ENCODE measurements around the gene PLCH2.
"Not testable (repeated sequence)": the region's sequence is repeated elsewhere in the genome, so short reads cannot be mapped to it uniquely, and the experiment has no call there.

Gene PLCH2, protein sequence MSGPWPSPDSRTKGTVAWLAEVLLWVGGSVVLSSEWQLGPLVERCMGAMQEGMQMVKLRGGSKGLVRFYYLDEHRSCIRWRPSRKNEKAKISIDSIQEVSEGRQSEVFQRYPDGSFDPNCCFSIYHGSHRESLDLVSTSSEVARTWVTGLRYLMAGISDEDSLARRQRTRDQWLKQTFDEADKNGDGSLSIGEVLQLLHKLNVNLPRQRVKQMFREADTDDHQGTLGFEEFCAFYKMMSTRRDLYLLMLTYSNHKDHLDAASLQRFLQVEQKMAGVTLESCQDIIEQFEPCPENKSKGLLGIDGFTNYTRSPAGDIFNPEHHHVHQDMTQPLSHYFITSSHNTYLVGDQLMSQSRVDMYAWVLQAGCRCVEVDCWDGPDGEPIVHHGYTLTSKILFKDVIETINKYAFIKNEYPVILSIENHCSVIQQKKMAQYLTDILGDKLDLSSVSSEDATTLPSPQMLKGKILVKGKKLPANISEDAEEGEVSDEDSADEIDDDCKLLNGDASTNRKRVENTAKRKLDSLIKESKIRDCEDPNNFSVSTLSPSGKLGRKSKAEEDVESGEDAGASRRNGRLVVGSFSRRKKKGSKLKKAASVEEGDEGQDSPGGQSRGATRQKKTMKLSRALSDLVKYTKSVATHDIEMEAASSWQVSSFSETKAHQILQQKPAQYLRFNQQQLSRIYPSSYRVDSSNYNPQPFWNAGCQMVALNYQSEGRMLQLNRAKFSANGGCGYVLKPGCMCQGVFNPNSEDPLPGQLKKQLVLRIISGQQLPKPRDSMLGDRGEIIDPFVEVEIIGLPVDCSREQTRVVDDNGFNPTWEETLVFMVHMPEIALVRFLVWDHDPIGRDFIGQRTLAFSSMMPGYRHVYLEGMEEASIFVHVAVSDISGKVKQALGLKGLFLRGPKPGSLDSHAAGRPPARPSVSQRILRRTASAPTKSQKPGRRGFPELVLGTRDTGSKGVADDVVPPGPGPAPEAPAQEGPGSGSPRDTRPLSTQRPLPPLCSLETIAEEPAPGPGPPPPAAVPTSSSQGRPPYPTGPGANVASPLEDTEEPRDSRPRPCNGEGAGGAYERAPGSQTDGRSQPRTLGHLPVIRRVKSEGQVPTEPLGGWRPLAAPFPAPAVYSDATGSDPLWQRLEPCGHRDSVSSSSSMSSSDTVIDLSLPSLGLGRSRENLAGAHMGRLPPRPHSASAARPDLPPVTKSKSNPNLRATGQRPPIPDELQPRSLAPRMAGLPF (N-terminal part only)

DNA sequence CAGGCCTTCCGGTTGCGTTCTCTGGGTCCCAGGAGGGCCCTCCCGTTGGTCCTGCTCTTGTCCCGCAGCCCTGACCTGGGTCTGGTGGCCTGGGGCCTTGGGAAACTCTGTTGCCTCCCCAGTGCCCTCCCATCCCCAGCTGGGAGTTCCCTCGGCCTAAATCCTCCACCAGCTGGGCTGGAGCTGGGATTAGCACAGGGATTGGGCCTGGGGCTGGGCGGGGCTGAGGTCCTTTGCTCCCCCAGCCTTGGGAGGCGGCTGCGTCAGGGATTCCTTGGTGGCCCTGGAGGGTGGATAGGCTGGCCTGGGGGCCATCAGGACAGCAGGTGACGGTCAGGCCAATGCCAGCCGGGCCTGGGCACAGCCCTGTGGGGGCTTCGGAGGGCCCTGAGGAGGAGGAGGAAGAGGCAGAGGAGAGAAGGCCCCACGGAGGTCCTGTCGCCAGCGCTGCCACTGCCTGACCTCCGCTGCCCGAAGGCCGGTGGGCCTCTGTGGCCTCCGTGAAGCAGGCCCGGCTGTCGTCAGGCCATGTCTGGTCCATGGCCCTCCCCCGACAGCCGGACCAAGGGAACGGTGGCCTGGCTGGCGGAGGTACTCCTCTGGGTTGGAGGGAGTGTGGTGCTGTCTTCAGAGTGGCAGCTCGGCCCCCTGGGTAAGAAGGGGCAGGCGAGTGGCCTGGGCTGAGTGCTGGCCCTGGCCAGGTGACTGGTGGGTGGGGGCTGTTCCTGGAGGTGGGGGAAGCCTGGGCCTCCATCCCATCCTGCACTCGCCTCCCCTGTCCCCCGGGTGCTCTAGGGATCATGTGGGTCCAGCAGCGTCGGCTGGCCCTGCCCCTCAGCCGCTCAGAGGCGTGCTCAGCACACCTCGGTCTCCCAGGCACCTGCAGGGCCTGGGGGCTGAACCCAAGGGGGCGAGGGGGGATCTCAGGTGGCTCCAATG, at the start of gene PLCH2:
Gene PLCH2 (plus strand): TSS at position 229 of the 939 bp plus-strand sequence. CDS start 300 bp downstream, at position 529.
- no peak for DNase-seq

DNA sequence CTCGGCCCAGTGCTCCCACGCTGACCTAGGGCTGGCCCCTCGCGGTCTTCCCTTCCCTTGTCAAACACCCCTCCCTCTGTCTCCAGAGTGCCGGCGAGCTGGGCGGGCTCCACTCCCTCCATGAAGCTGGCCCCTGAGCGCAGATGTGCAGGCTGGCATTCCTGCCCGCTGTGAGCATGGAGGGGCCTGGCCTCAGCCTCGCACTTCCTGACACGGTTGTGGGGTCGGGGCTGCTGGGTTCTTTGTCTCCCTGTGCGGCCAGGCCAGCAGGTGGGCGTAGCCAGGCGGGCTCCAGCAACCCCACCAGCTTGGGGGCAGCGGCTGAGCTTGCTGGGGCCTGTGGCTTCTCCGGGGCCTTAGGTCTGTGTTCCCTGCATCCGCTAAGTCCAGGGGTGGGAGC, 49.5 kb upstream of the PLCH2 start:
- no peak for DNase-seq

DNA sequence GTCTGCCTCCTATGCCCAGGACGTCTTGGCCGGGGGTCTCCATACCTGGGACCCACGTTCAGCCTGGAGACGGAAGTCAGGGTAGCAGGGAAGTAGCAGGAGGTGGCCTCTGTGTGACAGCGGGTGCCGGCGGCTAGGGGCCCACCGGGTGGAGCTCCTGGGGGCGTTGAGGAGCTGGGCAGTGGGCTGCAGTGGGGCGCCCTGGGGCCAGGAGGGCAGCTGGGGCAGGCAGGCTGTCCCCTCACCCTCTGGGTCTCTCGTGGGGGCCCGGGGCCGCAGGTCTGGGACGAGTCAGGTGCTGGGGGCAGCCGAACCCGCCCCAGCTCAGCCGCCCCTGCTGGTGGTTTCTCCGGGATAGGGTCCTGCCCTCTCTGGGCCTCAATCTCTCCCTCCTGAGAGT, 49.0 kb upstream of the PLCH2 start:
- no peak for DNase-seq

DNA sequence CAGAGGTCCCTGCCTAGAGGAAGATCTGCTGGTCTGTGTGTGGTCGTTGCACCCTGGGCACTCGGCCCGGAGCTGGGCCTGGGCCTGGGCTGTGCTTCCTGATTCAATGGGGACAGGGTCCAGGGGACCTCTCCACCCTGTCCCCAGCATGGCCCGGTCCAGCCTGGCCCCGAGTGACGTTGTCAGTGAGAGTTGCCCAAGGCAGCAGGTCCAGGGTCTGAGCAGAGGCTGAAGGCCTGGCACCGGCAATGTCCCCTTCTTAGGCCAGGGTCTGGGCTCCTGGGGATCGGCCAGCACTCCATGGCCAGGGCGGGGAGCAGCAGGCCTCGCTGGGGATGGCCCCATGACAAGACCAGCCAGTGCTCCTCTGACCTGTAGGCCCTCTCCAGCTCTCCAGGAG, 48.1 kb upstream of the PLCH2 start:
- DNase-seq = no peak

DNA sequence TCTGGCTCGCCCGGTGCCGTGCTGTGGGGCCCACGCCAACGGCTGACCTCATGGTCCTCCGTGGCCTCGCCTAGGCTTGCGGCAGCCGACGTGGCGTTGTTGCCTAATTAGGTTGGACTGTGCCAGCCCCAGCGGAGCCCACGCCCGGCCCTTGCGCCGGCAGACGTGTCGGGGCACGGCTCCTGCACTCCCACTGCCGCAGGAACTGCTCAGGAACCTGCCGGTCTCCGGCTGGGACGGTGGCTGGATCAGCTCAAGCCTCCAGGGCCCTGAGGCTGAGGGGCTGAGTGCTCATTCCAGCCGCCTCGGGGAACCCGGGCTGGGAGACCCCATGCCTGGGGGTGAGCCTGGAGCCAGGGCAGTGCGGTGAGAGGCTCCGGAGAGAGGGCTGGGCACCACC, 47.6 kb upstream of the PLCH2 start:
- no peak for DNase-seq

DNA sequence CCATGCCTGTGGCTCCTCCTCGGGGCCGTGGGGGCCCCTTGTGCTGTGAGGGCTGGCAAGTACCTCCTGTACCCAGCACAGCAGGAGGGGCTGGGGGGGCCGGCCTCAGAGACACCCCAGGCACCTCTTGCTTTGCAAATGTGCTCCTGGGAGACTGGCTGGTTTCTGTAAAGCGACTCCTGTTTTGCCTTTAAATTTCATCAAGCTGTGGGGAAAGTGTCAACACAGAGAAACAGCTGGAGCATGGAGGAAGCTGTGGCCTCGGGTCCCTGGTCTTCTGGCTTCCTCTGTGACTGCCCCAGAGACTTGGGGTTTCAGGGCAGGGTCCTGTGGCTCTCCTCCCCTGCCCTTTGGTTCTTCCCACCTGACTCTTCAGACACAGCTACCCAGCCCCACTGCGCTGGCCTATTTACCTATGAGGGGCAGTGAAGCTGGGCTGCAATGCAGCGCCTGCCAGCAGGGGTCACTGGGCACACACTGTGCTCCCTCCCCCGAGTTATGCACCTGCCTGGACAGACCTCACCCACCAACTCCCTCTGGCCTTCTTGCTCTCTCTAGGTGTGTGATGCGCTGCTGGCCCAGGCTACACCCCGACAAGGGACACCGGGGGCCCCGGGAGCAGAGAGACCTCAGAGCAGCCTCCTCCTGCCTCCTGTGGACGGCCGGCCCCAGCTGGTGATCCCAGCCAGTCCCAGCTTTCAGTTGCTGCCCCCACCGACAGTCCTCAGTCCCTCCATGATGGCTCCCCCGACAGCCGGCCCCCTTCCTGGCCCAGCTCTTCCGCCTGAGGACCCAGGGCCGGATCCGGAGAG, 46.1 kb upstream of the PLCH2 start:
- DNase-seq = no peak

DNA sequence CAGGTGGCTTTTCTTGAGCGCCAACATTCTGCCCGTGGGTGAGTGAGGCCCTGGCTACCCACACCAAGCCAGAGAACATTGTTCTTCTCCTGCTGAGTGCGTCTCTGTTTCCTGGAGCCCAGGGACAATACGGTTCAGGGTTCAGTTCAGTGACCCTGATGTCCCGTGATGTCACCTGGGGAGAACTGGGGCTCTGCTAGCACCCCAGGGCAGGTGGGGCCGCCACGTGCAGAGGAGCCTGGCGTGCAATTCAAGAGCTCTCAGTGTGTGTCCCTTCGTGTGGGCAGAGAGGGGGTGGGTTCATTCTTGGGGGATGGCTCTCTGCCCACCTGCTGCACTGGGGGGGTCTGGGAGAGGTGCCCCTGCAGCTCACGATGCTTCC, 45.5 kb upstream of the PLCH2 start:
- no peak for DNase-seq

DNA sequence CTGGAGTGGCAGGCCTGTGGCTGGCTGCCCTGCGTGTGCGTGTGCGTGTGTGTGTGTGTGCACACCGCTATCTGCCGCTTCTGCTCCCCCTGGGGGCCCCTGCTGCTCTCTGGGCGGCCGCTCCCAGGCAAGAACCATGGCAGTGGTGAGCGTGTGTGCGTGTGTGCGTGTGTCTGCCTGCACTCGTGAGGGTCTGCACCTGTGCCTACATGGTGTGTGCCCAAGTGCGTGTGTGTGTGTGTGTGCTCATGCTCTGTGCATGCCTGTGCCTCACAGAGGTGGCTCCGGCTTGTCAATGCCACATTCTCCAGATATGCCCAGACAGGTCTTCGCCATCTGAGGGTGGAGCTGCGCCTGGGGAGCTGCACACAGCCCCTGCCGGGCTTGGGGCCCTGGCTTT, 45.0 kb upstream of the PLCH2 start:
- no peak for DNase-seq

DNA sequence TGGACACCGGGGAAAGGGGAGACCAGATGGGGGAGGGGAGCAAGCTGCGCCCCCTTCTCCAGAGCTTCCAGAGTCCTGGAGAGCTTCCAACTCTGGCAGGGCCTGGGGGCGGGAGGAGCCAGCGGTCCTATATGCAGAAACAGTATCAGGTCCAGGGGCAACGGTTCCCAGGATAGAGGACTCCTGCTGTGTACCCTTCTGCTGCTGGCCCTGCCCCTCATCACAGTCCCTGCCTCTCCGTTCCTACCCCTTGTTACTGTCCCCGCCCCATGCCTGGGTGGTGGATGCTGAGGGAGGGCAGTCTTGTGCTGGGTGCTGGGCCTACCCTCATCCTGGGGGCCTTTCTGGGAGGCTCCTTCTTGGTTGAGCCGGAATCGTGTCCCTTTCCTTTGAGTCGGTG, 44.6 kb upstream of the PLCH2 start:
- no peak for DNase-seq

DNA sequence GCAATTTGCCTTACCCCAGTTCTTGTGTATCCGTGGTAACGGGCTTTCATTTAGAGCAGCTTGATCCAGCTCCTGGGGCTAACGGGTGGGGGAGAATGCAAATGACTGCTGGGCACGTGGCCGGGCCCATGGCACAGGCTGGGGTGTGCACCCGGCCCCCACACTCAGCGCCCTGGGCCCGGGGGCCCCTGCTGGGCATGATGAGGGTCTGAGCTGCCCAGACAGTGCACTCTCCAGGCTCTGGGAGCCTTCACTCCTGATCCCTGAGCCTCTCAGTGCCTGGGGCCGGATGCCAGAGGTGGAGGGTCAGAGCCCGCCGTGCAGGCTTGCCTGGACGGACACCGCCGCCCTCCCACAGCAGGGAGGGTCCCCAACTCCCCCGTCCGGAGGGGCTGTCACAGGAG, 43.6 kb upstream of the PLCH2 start:
- DNase-seq = no peak

DNA sequence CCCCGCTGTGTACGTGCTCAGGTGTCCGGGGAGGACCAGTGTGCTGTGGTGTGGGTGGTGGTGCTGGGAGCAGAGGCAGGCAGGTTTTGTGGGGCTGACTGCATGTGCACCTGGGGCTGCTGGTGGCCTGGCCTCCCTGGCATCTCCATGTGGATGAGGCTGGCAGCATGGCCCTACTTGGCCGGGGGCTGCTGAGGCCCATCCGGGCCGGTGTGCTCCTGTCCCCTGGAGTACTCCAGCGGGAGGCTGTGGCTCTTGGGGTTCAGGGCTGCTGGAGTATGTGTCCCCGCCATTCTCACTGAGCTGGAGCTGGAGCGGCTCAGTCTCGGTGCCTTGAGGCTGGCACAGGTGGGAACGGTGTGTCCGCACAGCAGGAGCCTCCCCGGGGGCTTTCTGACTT, 42.9 kb upstream of the PLCH2 start:
- no peak for DNase-seq

DNA sequence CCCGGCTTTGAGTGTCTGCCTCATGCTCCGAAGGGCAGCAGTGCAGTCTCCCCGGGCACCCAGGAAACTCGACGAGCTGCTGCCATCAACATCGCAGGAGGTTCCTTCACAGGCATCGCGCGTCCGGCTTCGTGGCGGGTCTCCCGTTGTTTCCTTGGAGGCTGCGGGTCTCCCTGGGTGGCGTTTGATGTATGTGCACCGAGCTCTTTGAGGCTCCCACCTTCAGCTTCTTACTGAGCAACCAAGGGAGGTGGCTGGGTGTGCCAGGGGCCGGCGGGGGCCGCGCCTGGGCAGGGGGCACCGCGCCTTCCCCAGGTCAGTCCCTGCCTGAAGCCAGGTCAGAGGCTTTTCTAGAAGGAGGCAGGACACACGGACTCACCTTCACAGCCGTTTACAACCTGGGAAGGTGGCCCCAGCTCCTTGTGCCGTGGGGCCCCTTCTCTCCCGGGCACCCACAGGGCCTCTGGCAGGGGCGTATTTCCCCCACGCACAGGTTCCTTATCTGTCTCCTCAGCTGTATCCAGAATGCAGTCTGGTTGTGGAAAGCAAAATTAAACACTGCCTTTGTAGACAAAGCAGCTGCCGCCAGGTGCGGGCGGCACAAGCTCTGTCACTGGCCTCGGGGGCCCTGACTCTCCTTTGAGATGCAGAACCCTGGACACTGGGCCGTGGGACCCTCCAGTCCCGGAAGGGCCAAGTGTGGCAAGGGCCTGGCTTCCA, 42.0 kb upstream of the PLCH2 start:
- DNase-seq = no peak

DNA sequence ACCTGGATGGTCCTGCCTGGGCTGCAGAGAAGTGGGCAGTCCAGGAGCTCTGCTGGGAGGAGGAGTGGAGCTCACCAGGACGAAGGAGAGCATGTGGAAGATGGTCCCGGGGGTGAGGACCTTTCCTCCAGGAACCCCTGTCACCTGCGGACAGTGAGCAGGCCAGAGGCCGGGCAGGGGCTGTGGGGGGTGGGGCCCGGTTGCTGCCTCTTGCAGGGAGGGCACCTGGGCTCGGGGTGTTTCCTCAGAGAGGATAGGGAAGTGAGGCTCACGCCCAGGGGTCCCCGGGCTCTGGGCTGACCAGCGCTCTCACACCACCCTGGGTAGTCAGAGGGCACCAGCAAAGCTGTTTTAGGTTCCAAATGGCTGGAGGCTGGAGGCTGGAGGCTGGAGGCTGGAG, 41.0 kb upstream of the PLCH2 start:
- no peak for DNase-seq

DNA sequence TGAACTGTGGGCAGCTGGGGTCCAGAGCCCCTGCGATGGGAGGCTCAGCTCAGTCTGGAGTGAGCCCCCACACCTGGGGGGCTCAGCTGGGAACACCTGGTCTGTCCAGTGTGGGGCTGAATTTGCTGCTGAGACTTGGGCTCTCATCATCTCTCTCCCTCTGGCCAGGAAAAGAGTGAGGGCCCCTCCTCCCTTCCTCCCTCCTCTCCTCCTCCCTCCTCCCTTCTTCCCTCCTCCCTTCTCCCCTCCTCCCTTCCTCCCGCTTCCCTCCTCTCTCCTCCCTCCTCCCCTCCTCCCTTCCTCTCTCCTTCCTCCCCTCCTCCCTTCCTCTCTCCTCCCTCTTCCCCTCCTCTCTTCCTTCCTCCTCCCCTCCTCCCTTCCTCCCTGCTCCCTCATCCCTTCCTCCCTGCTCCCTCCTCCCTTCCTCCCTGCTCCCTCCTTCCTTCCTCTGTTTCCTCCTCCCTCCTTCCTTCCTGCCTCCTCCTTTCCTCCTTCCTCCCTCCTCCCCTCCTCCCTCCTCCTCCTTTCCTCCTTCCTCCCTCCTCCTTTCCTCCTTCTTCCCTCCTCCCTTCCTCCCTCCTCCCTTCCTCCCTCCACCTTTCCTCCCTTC, 40.2 kb upstream of the PLCH2 start:
- DNase-seq = no peak

DNA sequence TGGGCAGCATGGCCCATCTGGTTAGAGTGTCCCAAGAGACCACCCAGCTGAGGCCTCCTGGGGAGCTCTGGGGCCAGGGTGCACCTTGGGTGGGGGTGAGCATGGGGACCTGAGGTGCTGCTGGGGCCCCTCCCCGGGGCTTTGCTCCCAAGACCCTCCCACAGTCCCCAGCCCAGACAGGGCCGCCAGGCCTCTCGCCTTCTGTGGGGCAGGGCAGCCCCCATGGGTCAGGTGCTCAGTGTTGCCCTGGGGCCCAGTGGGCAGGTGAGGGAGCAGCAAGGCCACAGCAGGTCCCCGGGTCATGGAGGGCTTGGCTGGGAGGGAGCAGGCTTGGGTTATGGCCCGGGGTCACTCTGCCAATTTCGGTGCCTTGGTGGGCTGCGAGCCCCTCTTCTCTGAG, 39.2 kb upstream of the PLCH2 start:
- DNase-seq = no peak

DNA sequence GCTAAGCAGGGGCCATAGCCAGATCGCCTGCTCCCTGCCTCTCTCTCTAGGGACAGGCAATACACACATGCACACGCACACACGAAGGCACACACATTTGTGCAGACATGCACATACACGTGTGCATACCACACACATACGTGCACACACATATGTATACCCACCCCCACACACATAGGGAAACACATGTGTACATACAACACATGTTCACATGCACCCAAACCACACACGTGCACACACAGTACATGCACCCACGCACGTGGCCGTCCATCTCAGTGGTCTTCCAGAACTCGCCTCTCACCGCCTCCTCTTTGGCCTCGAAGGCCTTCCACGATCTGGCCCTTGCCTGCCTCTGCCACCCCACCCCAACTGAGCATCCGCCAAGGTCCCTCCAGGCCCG, 38.5 kb upstream of the PLCH2 start:
- DNase-seq = no peak

DNA sequence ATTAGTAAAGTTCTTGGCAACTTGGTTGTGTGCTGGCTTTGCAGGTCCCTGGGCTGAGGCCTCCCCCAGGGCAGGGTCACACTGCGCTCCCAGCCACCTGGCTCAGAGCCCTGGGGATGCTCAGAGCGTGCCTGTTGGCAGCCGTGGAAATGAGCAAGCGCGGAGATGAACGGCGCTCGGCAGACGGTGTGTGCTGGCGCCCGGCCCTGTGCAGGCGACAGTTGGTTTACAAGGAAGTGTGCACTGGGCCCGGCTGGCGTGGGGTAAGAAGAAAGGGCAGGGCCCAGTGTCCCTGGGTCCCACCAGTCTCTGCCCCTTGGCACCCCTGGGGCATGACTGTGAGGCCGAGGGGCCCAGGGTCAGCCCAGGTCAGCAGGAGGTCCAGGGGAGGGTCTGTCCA, 38.1 kb upstream of the PLCH2 start:
- no peak for DNase-seq

DNA sequence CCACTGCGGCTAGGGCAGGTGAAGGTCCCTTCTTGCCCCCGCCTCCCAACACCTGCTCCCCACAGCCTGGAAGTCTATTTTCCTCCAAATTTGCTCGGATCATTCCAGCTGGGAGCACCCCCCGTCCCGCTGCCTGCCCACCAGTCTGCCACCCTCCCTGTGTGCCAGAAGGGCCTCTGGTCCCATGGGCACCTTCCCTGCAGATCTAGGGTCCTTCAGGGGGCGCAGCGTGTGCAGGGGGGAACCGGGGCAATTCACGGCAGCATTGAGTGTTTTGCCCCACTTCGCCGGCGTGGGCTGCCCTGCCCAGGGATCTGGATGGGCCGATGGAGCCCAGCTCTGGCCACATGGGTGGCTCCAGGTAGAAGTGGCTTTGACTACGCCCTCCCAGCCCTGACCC, 37.4 kb upstream of the PLCH2 start:
- no peak for DNase-seq

DNA sequence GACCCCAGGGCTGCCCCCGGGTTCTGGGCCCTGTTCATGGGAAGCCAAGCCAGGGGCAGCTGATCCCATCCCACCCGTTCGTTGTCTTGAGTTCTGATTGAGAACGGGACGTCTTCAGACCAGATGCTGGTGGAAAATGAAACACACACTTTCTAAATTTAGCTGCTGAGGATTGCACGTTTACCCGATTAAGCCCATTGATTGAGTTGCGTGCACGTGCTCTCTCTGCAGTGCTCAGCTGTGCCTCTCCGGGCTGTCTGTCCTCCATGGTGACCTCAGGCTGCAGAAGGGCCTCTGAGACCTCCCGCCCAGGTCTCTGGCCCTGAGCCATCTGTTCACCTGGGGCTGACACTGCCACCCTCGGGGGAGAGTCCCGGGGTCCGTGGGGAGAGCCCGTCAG, 36.7 kb upstream of the PLCH2 start:
- no peak for DNase-seq

DNA sequence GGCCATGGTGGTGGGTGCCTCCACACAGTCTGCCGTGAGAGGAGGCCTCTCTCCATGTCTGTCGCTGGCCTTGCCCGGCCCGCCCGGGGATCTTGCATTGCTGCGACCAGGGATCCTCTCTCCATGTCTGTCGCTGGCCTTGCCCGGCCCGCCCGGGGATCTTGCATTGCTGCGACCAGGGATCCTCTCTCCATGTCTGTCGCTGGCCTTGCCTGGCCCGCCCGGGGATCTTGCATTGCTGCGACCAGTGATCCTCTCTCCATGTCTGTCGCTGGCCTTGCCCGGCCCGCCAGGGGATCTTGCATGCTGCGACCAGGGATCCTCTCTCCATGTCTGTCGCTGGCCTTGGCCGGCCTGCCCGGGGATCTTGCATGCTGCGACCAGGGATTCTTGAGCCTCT, 35.7 kb upstream of the PLCH2 start:
- not testable (repeated sequence) for DNase-seq
